ENCODE data around the gene LRRC73. TPM values are rescaled to one million over a fixed set of nuclear protein-coding genes. Genes with fewer than 3 reads are reported as not detected.
"Not testable (repeated sequence)": the region's sequence is repeated elsewhere in the genome, so short reads cannot be mapped to it uniquely, and the experiment has no call there.

The LRRC73 gene

DNA sequence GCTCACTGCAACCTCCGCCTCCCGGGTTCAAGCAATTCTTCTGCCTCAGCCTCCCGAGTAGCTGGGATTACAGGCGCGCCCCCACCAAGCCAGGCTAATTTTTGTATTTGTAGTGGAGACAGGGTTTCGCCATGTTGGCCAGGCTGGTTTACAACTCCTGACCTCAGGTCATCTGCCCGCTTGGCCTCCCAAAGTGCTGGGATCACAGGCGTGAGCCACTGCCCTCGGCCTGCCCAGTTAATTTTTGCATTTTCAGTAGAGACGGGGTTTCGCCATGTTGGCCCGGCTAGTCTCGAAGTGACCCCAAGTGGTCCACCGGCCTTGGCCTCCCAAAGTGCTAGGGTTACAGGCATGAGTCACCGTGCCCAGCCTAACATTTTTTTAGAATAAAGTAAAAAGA, 52.0 kb downstream of the LRRC73 start:
- not testable (repeated sequence) for H3K27ac ChIP-seq (ENCODE audit: low read length, poor library complexity, severe bottlenecking); H3K14ac ChIP-seq (ENCODE audit: low read length in 2 of 2); H3K4ac ChIP-seq (ENCODE audit: low read depth in 1 of 2, low read length in 2 of 2); H3K9ac ChIP-seq (ENCODE audit: low read length); H2AFZ ChIP-seq (ENCODE audit: low read depth, low read length); H4K8ac ChIP-seq (ENCODE audit: low read length); H3K4me2 ChIP-seq (ENCODE audit: low read length, poor library complexity, severe bottlenecking); H2BK120ac ChIP-seq (ENCODE audit: low read depth, low read length); H3K23ac ChIP-seq (ENCODE audit: low read length in 2 of 2); H3K9me3 ChIP-seq (ENCODE audit: control insufficient read depth, low read length); H2BK15ac ChIP-seq (ENCODE audit: low read depth, poor library complexity, severe bottlenecking); H2AK5ac ChIP-seq (ENCODE audit: low read length, severe bottlenecking); H3K18ac ChIP-seq (ENCODE audit: low read depth in 1 of 2, low read length in 2 of 2); H3K36me3 ChIP-seq (ENCODE audit: control insufficient read depth in 1 of 2, insufficient read depth in 2 of 2, low read depth in 1 of 2, low read length in 2 of 2); H2BK12ac ChIP-seq (ENCODE audit: low read length in 2 of 2); H3K79me1 ChIP-seq (replicated peaks; ENCODE audit: low read length, poor library complexity, severe bottlenecking); H4K91ac ChIP-seq (ENCODE audit: low read length); DNase-seq; H2BK5ac ChIP-seq (ENCODE audit: low read depth, low read length, poor library complexity, severe bottlenecking); H3K4me3 ChIP-seq (ENCODE audit: insufficient read depth in 1 of 2, low read depth in 1 of 2, low read length in 2 of 2)
- Histone ChIP-seq H3K27me3 (ENCODE audit: control insufficient read depth in 1 of 2, insufficient read depth in 1 of 2, low read length in 2 of 2) (peaks cover 32 to 39% of the 10 kb centered on the region in 2 experiments), H3K4me1 (ENCODE audit: control insufficient read depth, insufficient read depth, low read depth, low read length) (peaks cover 16% of the 10 kb centered on the region)
- 96% methylated on average over 15 of the region's 15 CpGs for WGBS

DNA sequence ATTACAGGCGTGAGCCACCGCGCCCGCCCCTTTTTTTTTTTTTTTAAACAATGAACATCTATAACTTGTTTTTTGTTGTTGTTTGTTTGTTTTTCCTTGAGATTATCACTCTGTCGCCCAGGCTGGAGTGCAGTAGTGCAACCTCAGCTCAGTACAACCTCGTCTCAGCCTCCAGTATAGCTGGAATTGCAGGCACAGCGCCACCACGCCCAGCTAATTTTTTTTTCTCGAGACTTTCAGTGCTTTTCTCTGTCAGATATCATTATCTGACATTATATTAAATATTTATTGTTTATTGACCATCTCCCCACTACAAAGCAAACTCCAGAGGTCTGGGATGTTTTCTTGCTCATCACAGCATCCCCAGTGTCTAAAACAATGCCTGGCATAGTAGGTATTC, 52.5 kb downstream of the LRRC73 start:
- H3K36me3 ChIP-seq (ENCODE audit: control insufficient read depth in 1 of 2, insufficient read depth in 2 of 2, low read depth in 1 of 2, low read length in 2 of 2), result peaks cover 5 to 7% of the 10 kb centered on the region in 2 experiments
- 54% methylated on average over 2 of the region's 9 CpGs for WGBS
- H4K91ac ChIP-seq (ENCODE audit: low read length), result no peak overlapping the region

More for the DNA sequence above, 52.5 kb downstream of the LRRC73 start:
- Histone ChIP-seq H2BK15ac (ENCODE audit: low read depth, poor library complexity, severe bottlenecking) (no peak overlapping the region), H2BK120ac (ENCODE audit: low read depth, low read length) (no peak overlapping the region), H3K9ac (ENCODE audit: low read length) (no peak overlapping the region), H3K9me3 (ENCODE audit: control insufficient read depth, low read length) (no peaks in the 10 kb centered on the region), H3K4me3 (ENCODE audit: insufficient read depth in 1 of 2, low read depth in 1 of 2, low read length in 2 of 2) (no peak overlapping the region), H3K27me3 (ENCODE audit: control insufficient read depth in 1 of 2, insufficient read depth in 1 of 2, low read length in 2 of 2) (peaks cover 26 to 35% of the 10 kb centered on the region in 2 experiments), H3K18ac (ENCODE audit: low read depth in 1 of 2, low read length in 2 of 2) (no peak overlapping the region), H3K27ac (ENCODE audit: low read length, poor library complexity, severe bottlenecking) (no peak overlapping the region), H4K8ac (ENCODE audit: low read length) (no peak overlapping the region), H3K4ac (ENCODE audit: low read depth in 1 of 2, low read length in 2 of 2) (no peak overlapping the region), H2AK5ac (ENCODE audit: low read length, severe bottlenecking) (no peak overlapping the region), H2AFZ (ENCODE audit: low read depth, low read length) (no peak overlapping the region), H3K4me2 (ENCODE audit: low read length, poor library complexity, severe bottlenecking) (no peak overlapping the region), H3K23ac (ENCODE audit: low read length in 2 of 2) (no peak overlapping the region), H3K14ac (ENCODE audit: low read length in 2 of 2) (no peak overlapping the region), H3K4me1 (ENCODE audit: control insufficient read depth, insufficient read depth, low read depth, low read length) (peaks cover 16% of the 10 kb centered on the region), H2BK12ac (ENCODE audit: low read length in 2 of 2) (no peak overlapping the region), H2BK5ac (ENCODE audit: low read depth, low read length, poor library complexity, severe bottlenecking) (no peak overlapping the region), H3K79me1 (replicated peaks; ENCODE audit: low read length, poor library complexity, severe bottlenecking) (no peaks in the 10 kb centered on the region)
- no peak for DNase-seq

Small RNA genes lying within 50 kb of the gene (small RNA-seq; reads per million reads assigned to genes)
- gene RF00426 (ENCODE audit: low read depth), result not detected
- gene RNU6-1113P (ENCODE audit: low read depth), result not detected
